ENCODE data around the gene DIP2B. TPM values are rescaled to one million over a fixed set of nuclear protein-coding genes. Genes with fewer than 3 reads are reported as not detected.

Gene DIP2B
- total RNA-seq, 1 experiment from 2014 or later, result 20.0 TPM

- no peak overlapping the region for H3K4me3 Mint-ChIP-seq
- TF ChIP-seq CTCF (conservative IDR thresholded peaks at IDR 0.05), result no peak
- DNase-seq, result peak; percentile 10
- Histone ChIP-seq H2BK20ac (ENCODE audit: low read depth, low read length, poor library complexity, severe bottlenecking) (no peak overlapping the region), H2BK120ac (ENCODE audit: low read depth, low read length, poor library complexity, severe bottlenecking) (no peak overlapping the region), H4K8ac (replicated peaks; ENCODE audit: insufficient read length, low read depth, low read length) (no peak overlapping the region), H3K27ac (ENCODE audit: insufficient read length, low read depth, low read length) (no peak overlapping the region), H3K79me2 (ENCODE audit: insufficient read depth, low read length) (no peaks in the 10 kb centered on the region), H2BK12ac (ENCODE audit: insufficient read length, low read depth, low read length) (no peak overlapping the region), H4K20me1 (ENCODE audit: control insufficient read depth, insufficient read depth, insufficient read length) (no peaks in the 10 kb centered on the region), H4K5ac (ENCODE audit: insufficient read length, low read depth, low read length) (no peak overlapping the region), H3K23me2 (ENCODE audit: insufficient read length, low read depth, low read length, poor library complexity, severe bottlenecking) (no peaks in the 10 kb centered on the region), H2AFZ (ENCODE audit: low read length) (no peak overlapping the region), H3K4ac (ENCODE audit: low read depth, low read length) (no peak overlapping the region), H3K23ac (ENCODE audit: insufficient read length, low read depth, low read length) (no peak overlapping the region), H2BK15ac (ENCODE audit: low read depth, low read length) (no peak overlapping the region), H2BK5ac (ENCODE audit: insufficient read length, low read length) (no peak overlapping the region), H3K56ac (ENCODE audit: insufficient read length, low read depth, low read length) (no peak overlapping the region), H3K14ac (ENCODE audit: insufficient read depth, low read length) (no peak overlapping the region), H3K27me3 (ENCODE audit: insufficient read depth, low read length) (no peaks in the 10 kb centered on the region), H3K18ac (ENCODE audit: insufficient read length, low read depth, low read length) (no peak overlapping the region), H3K9me3 (ENCODE audit: control insufficient read depth, low read depth, low read length) (no peaks in the 10 kb centered on the region), H3K79me1 (ENCODE audit: insufficient read depth, low read depth, low read length, poor library complexity, severe bottlenecking) (no peaks in the 10 kb centered on the region), H3K9ac (ENCODE audit: extremely low read depth, insufficient read length, low read length) (no peak overlapping the region), H3T11ph (ENCODE audit: low read length) (no peak overlapping the region), H4K91ac (ENCODE audit: insufficient read length, low read depth, low read length) (no peak overlapping the region), H3K4me2 (ENCODE audit: insufficient read depth, insufficient read length, low read length) (no peak overlapping the region), H2AK5ac (ENCODE audit: insufficient read length, low read length) (no peak overlapping the region), H3K4me1 (ENCODE audit: insufficient read depth, low read length) (0 out of 2 replicates have a peak, but pooled peaks cover 3% of the 10 kb centered on the region)
- no peaks in the 10 kb centered on the region for H3K9me3 Mint-ChIP-seq
- H3K27ac Mint-ChIP-seq, result no peak overlapping the region
- H3K4me1 Mint-ChIP-seq, result peaks cover 5 to 11% of the 10 kb centered on the region in 2 experiments; a peak in 3 of 4 replicates
- H3K27me3 Mint-ChIP-seq (ENCODE audit: low read depth), result no peaks in the 10 kb centered on the region
- no CpG with 5 or more reads among the region's 4 CpGs for WGBS (ENCODE audit: extremely low coverage, insufficient read length, low lambda C conversion rate)
- peaks cover 13 to 44% (median 36%) of the 10 kb centered on the region in 3 experiments; a peak in 6 of 7 replicates for H3K36me3 Mint-ChIP-seq (ENCODE audit: insufficient read depth in 1 of 3, low read depth in 3 of 3)
These were observed 241.1 kb downstream of the DIP2B start for GRCh38 chr12:50745861-50746260.

Data from H9 (cell line).